AG04450 (cell line): ENCODE measurements around the gene ZDHHC11. TPM values are rescaled to one million over a fixed set of nuclear protein-coding genes. Genes with fewer than 3 reads are reported as not detected.
"Not testable (repeated sequence)": the region's sequence is repeated elsewhere in the genome, so short reads cannot be mapped to it uniquely, and the experiment has no call there.

Experiments used
- CTCF ChIA-PET: fragments of 300-600, 350-600 bp; formaldehyde crosslinking; extraction: SDS; loops from one replicate; lab custom pipeline; 2022; ENCODE audit warnings: antibody characterized with exemption, inconsistent platforms; lab: Charles Lee
- POLR2A ChIA-PET: fragments of 350-600 bp; formaldehyde crosslinking; extraction: SDS; loops from one replicate; lab custom pipeline; 2021; ENCODE audit warnings: antibody characterized with exemption, inconsistent platforms; lab: Yijun Ruan, JAX
- DNase-seq: peaks from one replicate; pipeline ENCODE4 v3.0.0-alpha.2; 2011; ENCODE audit warnings: low read depth, low spot score
- H3K27ac ChIP-seq: one replicate; pipeline ENCODE4 v1.5.1; 2012; ENCODE audit warnings: low read depth, low read length, control low read depth
- H3K27me3 ChIP-seq: one replicate; pipeline ENCODE4 v1.6.0; 2012; ENCODE audit warnings: low read length; ENCODE audit not compliant: control insufficient read depth, insufficient read depth
- H3K4me3 ChIP-seq: 2 replicates; pipeline ENCODE4 v1.5.1; 2011; ENCODE audit warnings: mild to moderate bottlenecking, low read depth, low read length, control low read depth
- H3K9me3 ChIP-seq: 2 replicates; pipeline ENCODE4 v1.5.1; 2012; ENCODE audit warnings: low read length; ENCODE audit not compliant: control insufficient read depth, insufficient read depth
- polyA plus RNA-seq: library from polyadenylated mRNA; depleted of rRNA; stranded (reverse); fragments of >200 nt; gene quantifications from 2 replicates; pipeline ENCODE4 v1.2.3, GENCODE V29; 2011

ZDHHC11 gene
- polyA plus RNA-seq, 1 experiment, result 0.26 TPM

GRCh38 chr5:795873-796272 lies 54.9 kb downstream of the ZDHHC11 start:
- CTCF ChIA-PET, H3K27me3 ChIP-seq, H3K9me3 ChIP-seq, H3K27ac ChIP-seq, POLR2A ChIA-PET, DNase-seq, H3K4me3 ChIP-seq: not testable (repeated sequence)

- DNase-seq, H3K27me3 ChIP-seq, H3K27ac ChIP-seq, POLR2A ChIA-PET, H3K9me3 ChIP-seq, CTCF ChIA-PET, H3K4me3 ChIP-seq: not testable (repeated sequence)
Observed at GRCh38 chr5:794948-795347, 55.8 kb downstream of the ZDHHC11 start.

- CTCF ChIA-PET, H3K27me3 ChIP-seq, H3K9me3 ChIP-seq, H3K4me3 ChIP-seq, DNase-seq, POLR2A ChIA-PET, H3K27ac ChIP-seq: not testable (repeated sequence)
Observed at GRCh38 chr5:788703-789102, 62.1 kb downstream of the ZDHHC11 start.

GRCh38 chr5:787857-788233 lies 62.9 kb downstream of the ZDHHC11 start:
- H3K4me3 ChIP-seq, H3K27me3 ChIP-seq, DNase-seq, H3K9me3 ChIP-seq, H3K27ac ChIP-seq, POLR2A ChIA-PET, CTCF ChIA-PET: not testable (repeated sequence)

- H3K27me3 ChIP-seq, DNase-seq, H3K27ac ChIP-seq, H3K9me3 ChIP-seq, H3K4me3 ChIP-seq, POLR2A ChIA-PET, CTCF ChIA-PET: not testable (repeated sequence)
Observed at GRCh38 chr5:787224-787856, 63.4 kb downstream of the ZDHHC11 start.

GRCh38 chr5:785181-785705 lies 65.5 kb downstream of the ZDHHC11 start:
- H3K4me3 ChIP-seq, H3K9me3 ChIP-seq, POLR2A ChIA-PET, H3K27me3 ChIP-seq, DNase-seq, CTCF ChIA-PET, H3K27ac ChIP-seq: not testable (repeated sequence)

- CTCF ChIA-PET, H3K9me3 ChIP-seq, POLR2A ChIA-PET, H3K27ac ChIP-seq, H3K27me3 ChIP-seq, DNase-seq: not testable (repeated sequence)
- peak within 1 kb of the TSS; percentile 48; the same call in 1 of the 2 replicates for H3K4me3 ChIP-seq
Observed at GRCh38 chr5:784428-785177, 66.2 kb downstream of the ZDHHC11 start, which contains the start of gene ZDHHC11B. ZDHHC11B (minus strand) TSS chr5:784729; CDS start chr5:766919, 17,810 bp downstream.

DNA sequence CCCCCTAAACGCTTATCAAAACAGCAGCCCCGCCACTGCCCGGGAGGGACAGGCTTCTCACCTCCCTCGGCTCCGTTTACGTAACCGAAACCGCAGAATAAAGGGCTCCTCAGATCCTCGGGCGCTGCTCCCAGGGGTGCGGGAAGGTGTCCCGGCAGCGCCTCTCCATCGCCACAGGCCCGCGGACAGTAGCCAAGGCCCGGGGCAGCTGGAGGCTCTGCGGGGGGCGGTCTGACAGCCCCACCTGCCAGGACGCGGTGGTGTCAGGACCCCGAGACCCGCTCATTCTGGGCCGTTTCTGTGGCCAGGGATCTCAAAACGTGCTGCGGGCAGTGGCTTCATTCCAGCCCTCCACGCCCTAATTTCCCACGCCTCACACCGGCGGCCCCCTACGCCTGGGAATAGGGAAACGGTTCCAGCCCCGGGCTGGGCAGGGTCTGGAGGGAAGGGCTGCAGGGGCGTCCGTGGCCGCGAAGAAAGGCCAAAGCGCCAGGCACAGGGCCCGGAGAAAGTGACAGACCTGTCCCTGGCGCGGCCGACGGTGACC lies 66.8 kb downstream of the ZDHHC11 start:
- CTCF ChIA-PET, result not testable (repeated sequence)

GRCh38 chr5:783049-783802 lies 67.6 kb downstream of the ZDHHC11 start:
- POLR2A ChIA-PET, H3K27me3 ChIP-seq, DNase-seq, H3K9me3 ChIP-seq, CTCF ChIA-PET, H3K4me3 ChIP-seq, H3K27ac ChIP-seq: not testable (repeated sequence)

More for the DNA sequence above, 66.8 kb downstream of the ZDHHC11 start:
- DNase-seq, H3K27ac ChIP-seq, POLR2A ChIA-PET, H3K4me3 ChIP-seq, H3K27me3 ChIP-seq, H3K9me3 ChIP-seq: not testable (repeated sequence)

GRCh38 chr5:782356-782755 lies 68.4 kb downstream of the ZDHHC11 start:
- H3K9me3 ChIP-seq, H3K27ac ChIP-seq, H3K4me3 ChIP-seq, POLR2A ChIA-PET, DNase-seq, CTCF ChIA-PET, H3K27me3 ChIP-seq: not testable (repeated sequence)

GRCh38 chr5:780571-780970 lies 70.2 kb downstream of the ZDHHC11 start:
- POLR2A ChIA-PET, H3K27ac ChIP-seq, H3K4me3 ChIP-seq, H3K27me3 ChIP-seq, H3K9me3 ChIP-seq, CTCF ChIA-PET, DNase-seq: not testable (repeated sequence)
